Measurements from ENCODE around the gene PTPRN2.
A peak's percentile ranks its signal among the peaks of the same experiment; 100 is the strongest.

Gene PTPRN2

GRCh38 chr7:157612664-157613561 lies 974.7 kb downstream of the PTPRN2 start:
- DNase-seq (ENCODE audit: low read depth in 1 of 2, low spot score in 1 of 2), result peak; percentile 23 to 56

GRCh38 chr7:157612009-157612663 lies 975.5 kb downstream of the PTPRN2 start:
- no peak for DNase-seq (ENCODE audit: low read depth in 1 of 2, low spot score in 1 of 2)

- DNase-seq (ENCODE audit: low read depth in 1 of 2, low spot score in 1 of 2), result no peak
Measured at GRCh38 chr7:157611341-157611740, 976.3 kb downstream of the PTPRN2 start.

- DNase-seq (ENCODE audit: low read depth in 1 of 2, low spot score in 1 of 2), result no peak
Measured at GRCh38 chr7:157610671-157611295, 976.8 kb downstream of the PTPRN2 start.

GRCh38 chr7:157609932-157610640 lies 977.5 kb downstream of the PTPRN2 start:
- no peak for DNase-seq (ENCODE audit: low read depth in 1 of 2, low spot score in 1 of 2)

GRCh38 chr7:157609516-157609915 lies 978.1 kb downstream of the PTPRN2 start:
- no peak for DNase-seq (ENCODE audit: low read depth in 1 of 2, low spot score in 1 of 2)

DNA sequence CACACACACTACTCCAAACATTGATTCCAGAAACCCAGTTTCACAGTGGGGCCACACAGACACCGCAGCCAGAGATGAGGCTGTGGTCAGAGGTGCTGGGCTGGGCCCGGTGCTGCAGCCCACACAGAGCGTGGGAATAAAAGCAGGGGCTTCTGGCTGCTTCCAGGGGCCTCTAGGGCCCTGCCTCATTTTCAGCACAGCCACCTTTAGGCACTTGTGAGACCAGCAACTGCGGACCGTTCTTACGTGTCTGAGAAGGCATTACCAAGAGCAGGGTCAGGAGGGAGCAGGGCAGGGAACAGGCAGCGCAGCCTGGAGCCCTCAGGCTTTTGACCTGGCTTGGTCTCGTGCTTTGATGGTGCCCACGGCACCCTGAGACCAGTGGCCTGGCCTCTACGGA lies 980.4 kb downstream of the PTPRN2 start:
- DNase-seq (ENCODE audit: low read depth in 1 of 2, low spot score in 1 of 2), result no peak

DNA sequence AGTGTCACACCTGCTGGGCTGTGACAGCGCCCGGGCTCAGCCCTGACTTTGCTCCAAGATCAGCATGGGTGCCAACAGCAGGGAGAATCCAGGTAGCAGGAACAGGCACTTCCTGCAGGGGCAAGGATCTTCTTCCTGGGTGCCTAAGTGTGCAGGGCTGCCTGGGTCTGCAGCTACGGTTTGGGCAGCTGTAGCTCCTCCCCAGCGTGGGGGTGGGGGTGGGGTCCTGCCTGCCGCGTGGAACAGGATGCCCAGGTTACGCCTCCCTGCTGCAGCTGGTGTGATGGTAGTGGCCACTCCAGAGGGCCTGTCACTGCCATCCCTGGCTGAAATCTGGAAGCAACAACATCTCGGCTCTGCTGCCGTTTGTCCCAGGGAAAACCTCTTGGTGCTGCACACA lies 981.5 kb downstream of the PTPRN2 start:
- DNase-seq (ENCODE audit: low read depth in 1 of 2, low spot score in 1 of 2), result no peak

- no peak for DNase-seq (ENCODE audit: low read depth in 1 of 2, low spot score in 1 of 2)
Measured at GRCh38 chr7:157605638-157606037, 982.0 kb downstream of the PTPRN2 start.

DNA sequence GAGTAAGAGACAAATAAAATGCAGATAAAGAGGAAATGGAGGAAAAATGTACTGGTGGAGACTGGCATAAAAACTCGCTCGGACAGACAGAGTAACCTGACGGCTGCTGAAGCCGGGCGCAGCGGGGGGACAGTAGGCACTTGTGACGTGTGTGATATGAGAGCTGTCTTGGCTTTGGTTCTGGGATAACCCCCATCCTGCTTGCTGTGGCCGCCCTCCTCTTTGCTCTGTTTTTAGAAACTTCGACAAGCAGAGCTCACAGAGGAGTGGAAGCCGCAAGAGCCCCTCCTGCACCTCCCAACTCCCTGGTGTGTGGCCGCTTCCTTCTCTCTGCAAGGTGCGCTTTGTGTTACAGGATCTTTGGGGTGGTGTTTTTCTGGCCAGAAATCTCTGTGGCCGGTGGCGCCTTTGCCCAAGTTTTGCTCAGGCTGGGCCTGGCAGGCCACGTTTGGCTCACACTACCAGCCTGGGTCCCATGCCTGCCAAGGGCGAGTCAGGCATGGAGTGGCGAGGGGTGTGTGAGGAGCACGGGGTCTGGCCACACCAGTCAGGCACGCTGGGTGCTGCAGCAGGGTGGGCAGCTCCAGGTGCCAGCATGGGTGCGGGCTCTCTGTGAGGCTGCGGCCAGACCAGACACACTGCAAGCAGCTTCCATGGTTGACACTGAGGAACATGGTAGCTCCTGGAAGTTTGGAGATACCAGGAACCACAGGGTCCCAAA lies 982.8 kb downstream of the PTPRN2 start:
- DNase-seq (ENCODE audit: low read depth in 1 of 2, low spot score in 1 of 2), result no peak

GRCh38 chr7:157603716-157604115 lies 983.9 kb downstream of the PTPRN2 start:
- DNase-seq (ENCODE audit: low read depth in 1 of 2, low spot score in 1 of 2), result no peak

DNA sequence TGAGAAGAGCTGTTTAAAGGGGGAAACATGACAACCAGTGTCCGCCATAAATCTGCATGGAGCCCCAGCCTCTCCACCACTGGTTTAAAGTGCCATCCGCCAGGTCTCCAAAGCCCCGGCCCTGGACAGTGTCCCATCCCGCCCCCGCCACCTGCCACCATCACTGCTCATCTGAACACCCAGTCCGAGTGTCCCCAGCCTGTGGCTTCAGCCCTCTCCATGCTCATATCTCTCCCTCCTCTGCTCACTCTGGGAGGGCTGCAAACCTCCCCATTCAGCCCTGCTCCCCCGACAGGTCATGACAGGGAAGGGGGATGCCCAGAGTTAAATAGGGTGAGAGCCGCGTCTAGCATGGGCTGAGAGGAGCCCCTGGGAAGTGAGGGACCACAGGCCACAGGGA lies 984.6 kb downstream of the PTPRN2 start:
- no peak for DNase-seq (ENCODE audit: low read depth in 1 of 2, low spot score in 1 of 2)

- DNase-seq (ENCODE audit: low read depth in 1 of 2, low spot score in 1 of 2), result no peak
Measured at GRCh38 chr7:157602581-157602980, 985.0 kb downstream of the PTPRN2 start.

DNA sequence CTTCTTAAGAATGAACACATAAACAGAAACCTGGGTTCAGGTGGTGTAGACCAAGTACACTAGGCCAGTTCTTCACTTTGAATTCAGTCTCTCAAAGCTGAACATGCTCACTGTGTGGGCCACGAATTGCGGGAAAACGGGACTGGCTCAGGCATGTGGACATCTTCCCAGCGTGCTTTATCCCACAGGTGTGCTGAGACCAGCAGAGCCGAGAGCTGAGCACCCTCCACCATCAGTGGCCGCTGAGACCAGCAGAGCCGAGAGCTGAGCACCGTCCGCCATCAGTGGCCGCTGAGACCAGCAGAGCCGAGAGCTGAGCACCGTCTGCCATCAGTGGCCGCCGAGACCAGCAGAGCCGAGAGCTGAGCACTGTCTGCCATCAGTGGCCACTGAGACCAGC lies 985.5 kb downstream of the PTPRN2 start:
- DNase-seq (ENCODE audit: low read depth in 1 of 2, low spot score in 1 of 2), result no peak

DNA sequence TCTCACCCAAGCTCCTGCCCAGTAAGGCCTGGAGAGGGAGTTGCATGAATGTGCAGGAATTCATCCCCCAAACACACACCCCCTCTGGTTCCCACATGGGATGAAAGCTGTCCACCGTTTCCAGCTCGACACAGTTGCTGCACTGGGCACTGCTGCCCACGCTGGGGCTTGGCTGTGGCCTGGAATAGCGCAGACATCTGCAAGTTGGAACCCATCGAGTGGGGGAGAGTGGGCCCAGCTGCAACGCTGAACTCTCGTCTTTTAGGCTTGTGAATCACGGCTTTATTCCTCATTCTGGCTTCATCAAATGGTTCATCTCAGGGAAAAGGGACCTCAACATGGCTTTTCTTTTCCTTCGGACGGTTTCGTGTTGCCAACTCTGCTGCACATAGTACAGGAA lies 986.1 kb downstream of the PTPRN2 start:
- DNase-seq (ENCODE audit: low read depth in 1 of 2, low spot score in 1 of 2), result no peak

DNA sequence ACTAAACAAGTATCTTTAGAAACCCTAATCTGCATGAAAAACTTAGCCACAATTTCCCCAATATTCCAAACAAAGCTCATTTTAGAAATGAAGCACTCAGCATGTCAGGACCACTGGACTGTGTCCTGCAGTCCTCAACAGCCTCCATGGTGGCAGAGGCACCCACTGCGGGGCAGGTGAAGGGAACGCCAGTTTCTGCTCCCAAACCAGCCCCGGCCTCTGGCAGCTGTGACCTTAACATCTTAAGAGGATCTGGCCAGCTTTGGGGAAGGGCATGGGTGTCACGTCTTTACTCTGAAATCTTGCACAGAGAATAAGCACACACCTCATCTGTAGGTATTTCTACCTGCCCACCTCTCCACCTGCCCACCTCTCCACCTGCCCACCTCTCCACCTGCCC lies 988.1 kb downstream of the PTPRN2 start:
- no peak for DNase-seq (ENCODE audit: low read depth in 1 of 2, low spot score in 1 of 2)

DNA sequence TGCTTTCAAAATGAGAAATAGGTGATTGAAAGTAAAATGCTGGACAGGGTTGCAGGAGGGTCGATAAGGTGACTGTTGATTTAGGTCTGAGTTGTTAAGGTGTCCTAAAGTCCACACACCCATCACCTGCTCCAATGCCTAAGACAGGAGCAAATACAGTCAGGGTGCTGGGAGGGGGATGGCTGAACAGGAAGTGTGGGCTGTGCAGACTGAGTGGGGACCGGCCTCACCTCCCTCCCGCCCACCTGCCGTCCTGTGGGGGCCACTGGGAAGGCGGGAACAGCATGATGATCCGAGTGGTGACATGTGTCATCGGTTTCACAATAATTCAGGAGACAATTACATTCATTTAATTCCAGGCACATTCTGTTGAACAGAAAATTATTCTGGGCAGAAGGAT lies 990.1 kb downstream of the PTPRN2 start:
- no peak for DNase-seq (ENCODE audit: low read depth in 1 of 2, low spot score in 1 of 2)

GRCh38 chr7:157596881-157597280 lies 990.7 kb downstream of the PTPRN2 start:
- no peak for DNase-seq (ENCODE audit: low read depth in 1 of 2, low spot score in 1 of 2)

GRCh38 chr7:157596471-157596870 lies 991.2 kb downstream of the PTPRN2 start:
- DNase-seq (ENCODE audit: low read depth in 1 of 2, low spot score in 1 of 2), result no peak

GRCh38 chr7:157596026-157596425 lies 991.6 kb downstream of the PTPRN2 start:
- no peak for DNase-seq (ENCODE audit: low read depth in 1 of 2, low spot score in 1 of 2)
